Stimulated activated CD4-positive, alpha-beta T cell treated with anti-CD3 and anti-CD28 coated beads, Interleukin-1b, Interleukin-23, amount 100 ng/mL, for 4 hours (primary cell): ENCODE results near the gene CAPN14.

Experiments used
- DNase-seq, 2 donors: peaks; one replicate each; pipeline ENCODE4 v3.0.0-alpha.2; 2020; ENCODE audit warnings: low read depth in 2 of 2

CAPN14 gene

GRCh38 chr2:31227110-31227509, 9.8 kb upstream of the CAPN14 start:
- no peak for DNase-seq

- no peak for DNase-seq
Measured at GRCh38 chr2:31226266-31226665, 9.0 kb upstream of the CAPN14 start.

DNA sequence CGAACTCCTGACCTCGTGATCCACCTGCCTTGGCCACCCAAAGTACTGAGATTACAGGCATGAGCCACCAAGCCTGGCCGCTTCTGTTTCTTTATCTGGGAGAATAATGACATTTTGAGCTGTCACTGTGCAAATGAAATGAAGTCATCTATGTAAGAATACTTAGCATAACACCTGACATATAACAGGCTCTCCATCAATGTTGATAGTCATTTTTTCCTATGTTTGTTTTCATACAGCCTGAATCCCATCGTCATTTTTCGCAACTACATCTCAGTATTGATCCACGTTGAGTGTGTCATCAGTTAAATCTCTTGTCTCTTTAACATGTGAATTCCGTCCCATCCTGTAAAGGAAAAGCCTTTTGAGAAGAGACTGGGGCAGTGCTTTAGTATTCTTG, 6.4 kb upstream of the CAPN14 start:
- DNase-seq = no peak

- DNase-seq = no peak
Measured at GRCh38 chr2:31223026-31223425, 5.7 kb upstream of the CAPN14 start.

DNA sequence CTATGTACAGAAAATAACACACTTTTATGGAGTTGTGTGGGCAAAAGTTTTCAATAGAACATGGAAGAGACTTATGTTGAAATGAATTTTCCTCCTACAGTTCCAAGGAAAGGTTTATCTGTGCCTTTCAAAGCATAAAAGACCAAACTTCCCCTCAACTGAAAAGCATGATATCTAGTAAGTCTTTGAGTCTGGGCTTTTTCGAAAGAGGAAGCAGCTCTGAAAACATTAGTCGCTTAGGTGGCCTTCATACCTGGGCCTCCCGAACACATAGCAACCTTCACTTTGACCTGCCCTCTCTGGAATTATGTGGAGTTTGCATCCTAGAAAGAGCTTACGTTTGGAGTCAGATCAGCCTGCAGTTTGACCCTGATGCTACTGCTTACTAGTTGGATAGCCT, 4.8 kb upstream of the CAPN14 start:
- no peak for DNase-seq

DNA sequence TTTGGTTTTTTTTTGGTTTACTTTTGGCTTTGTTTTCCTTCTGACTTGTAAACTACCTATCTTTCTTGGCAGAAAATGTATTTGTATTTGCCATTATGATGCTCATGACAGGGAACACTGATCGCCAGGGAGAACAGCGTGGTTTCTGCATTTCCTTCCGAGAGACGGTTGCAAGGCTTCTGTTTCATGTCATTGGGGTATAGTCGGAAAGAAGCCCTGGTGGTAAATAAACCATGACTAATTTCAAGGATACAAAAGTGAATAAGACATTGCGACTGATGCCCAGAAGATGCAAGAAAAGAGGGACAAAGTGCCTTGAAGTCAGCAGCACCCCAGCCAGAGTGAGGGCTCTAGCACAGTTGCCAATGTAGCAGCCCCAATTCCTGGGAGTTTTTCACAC, 4.2 kb upstream of the CAPN14 start:
- no peak for DNase-seq

GRCh38 chr2:31219131-31219969, 2.0 kb upstream of the CAPN14 start:
- no peak for DNase-seq

- DNase-seq = no peak
Measured at GRCh38 chr2:31216734-31217133, 581 bp downstream of the CAPN14 start.

GRCh38 chr2:31214444-31214915, 2.8 kb downstream of the CAPN14 start:
- no peak for DNase-seq

DNA sequence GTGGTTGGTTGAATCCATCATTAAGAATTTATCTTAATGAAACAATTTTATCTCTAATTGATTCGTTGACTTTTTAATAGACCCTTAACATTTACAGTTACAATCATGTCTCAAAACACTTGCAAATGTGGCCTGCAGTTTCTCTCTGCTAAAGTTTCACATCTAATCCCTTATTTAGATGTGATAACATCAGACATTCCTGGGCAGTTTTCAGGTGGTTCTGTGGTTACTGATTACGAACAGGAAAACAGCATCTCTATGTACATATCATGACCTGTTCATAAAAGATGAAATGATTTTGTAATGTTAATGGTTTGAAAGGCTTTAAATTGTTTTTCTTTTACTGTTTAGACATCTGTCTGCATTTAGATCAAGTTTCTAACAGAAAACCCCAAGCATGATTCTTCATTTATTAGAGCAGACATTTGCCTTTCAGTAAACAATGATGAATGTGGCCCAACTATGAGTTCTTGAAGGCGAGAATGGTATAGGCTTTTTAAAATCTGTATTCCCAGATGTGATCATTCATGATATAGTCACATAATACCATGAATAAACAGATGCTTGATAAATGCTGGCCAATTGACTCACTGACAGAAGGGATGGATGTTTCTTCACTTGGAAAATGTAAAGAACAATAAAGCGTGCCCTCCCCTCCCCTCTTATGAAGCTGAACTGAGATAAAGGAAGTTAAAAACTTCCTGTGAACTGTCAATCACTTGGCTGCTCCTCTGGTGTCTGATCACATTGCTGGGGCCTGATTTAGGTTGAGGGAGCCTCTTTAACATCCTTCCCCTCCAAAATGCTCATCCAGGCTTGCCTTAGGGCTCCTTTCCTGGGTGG, 3.5 kb downstream of the CAPN14 start:
- DNase-seq = no peak

DNA sequence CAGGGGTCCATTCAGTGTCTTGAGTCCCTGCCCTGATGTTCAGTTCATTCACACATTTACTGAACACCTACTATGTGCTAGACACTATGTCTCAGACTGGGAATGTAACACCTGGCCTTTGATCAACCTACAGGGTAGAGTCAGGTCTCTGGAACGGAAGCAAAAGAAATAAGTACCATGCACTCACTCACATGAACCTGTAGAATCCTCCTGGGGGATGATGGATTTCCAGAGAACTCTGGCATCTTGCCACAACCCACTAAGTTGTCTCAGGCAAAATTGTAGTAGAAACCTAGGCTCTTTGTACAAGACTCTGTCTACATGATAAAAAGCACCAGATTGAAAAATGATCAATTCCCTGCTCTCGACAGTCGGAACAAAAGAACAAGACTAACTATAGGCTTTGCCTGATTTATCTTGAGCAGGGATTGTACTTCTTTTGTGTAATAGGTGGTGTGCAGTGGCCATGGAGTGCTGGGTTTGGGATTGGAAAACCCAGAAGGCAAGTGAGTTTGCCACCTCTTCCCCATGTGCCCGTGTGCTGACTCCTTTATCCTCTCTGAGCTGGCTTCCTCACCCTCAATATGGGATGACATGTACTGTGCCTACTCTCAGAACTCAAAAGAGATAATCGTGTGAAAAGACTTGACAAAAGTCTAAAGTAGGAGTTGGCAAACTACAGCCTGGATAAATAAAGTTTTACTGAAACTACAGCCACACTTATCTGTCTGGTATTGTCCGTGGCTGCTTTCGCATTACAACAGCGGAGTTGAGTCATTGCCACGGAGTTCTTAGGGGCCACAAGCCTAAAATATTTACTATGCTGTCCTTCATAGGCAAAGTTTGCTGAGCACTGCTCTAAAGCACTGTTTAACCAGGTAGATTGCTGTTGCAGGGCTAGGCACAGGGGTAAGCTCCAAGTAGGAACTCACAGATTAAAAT, 4.4 kb downstream of the CAPN14 start:
- no peak for DNase-seq

DNA sequence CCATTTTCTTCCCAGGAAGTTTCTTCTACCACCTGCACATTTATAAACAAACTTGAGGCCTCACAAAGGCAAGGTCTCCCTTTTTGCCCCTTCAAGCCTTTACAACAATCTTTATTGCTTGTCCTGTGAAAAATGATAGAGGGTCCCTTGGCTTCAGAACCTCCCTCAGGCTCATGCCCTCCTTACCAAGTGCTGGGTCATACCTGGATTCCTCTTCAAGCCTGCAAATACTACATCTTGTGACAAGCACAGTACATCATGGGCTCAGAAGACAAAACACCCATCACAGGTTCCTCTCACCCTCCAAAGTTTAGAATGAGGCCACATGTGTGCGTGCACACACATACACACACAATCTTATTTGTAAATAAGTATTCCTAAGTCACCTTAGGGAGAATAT, 9.1 kb downstream of the CAPN14 start:
- no peak for DNase-seq

GRCh38 chr2:31207790-31208189, 9.5 kb downstream of the CAPN14 start:
- DNase-seq = no peak

- DNase-seq = no peak
Measured at GRCh38 chr2:31205613-31206012, 11.7 kb downstream of the CAPN14 start.

GRCh38 chr2:31205186-31205585, 12.1 kb downstream of the CAPN14 start:
- DNase-seq = no peak

DNA sequence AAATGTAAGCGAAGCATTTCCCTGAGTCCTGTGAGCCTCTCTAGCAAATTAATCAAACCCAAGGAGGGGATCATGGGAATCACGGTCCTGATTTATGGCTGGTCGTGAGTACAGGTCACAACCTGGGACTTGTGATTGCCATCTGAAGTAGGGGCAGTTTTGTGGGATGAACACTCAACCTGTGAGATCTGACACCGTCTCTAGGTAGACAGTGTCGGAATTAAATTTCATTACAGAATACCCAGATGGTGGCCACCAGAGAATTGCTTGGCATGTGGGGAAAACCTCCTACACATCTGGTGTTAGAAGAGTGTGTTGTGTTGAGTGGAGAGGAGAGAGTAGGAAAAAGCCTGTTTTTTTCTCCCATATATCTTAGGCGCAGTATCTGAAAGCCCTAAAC, 12.5 kb downstream of the CAPN14 start:
- DNase-seq = no peak

DNA sequence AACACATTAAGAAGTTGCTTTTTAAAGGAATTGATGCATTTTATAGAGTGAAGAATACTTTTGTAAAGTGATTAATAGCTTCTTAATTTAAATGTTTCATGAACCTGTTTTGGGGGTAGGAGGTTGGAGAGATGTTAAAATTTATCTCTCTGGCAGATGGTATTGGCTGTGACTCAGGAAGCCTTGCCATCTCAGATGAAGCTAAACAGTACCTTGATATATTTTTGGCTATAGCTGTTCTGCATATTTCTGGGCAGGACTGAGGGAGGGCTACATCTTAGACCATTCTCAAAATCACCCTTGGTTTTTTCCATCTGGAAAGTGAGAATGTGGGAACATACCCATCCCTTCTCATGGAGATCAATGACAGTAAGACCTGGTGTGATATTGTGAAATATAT, 13.4 kb downstream of the CAPN14 start:
- DNase-seq = no peak

- DNase-seq = no peak
Measured at GRCh38 chr2:31202833-31203232, 14.5 kb downstream of the CAPN14 start.

GRCh38 chr2:31202041-31202440, 15.3 kb downstream of the CAPN14 start:
- no peak for DNase-seq

DNA sequence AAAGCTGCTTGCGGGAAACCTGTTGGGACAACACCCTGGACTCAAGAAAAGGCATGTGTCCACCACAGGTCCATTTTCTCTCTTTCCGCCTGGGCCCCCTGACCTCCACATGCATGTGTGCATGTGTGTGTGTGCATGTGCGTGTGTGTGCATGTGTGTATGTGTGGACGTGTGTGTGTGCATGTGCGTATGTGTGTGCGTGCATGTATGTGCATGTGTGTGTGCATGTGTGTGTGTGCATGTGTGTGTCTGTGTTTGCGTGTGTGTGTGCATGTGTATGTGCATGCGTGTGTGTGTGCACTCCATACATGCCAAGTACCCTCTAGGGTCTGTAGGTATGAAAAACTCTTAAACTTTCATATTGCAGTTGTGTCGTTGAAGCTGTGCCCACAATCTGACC, 16.3 kb downstream of the CAPN14 start:
- no peak for DNase-seq

GRCh38 chr2:31199206-31199605, 18.1 kb downstream of the CAPN14 start:
- no peak for DNase-seq

DNA sequence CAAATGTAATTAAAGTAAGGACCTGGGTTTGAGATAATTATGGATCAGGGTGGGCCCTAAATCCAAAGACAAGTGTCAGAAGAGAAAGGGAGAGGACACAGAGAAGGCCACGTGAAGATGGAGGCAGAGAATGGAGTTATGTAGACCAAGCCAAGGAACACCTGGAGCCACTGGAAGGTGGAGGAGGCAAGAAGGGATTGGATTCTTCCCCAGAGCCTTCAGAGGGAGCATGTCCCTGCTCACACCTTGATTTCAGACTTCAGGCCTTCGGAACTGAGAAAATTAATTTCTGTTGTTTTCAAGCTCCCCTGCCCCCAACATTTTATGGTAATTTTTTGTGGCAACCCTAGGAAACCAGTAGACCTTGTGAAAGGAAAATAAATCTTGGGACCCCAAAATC, 19.6 kb downstream of the CAPN14 start:
- DNase-seq = no peak
